Activated CD4-positive, alpha-beta T cell treated with anti-CD3 and anti-CD28 coated beads for 4 hours (primary cell): ENCODE data around the gene GFOD2.
A peak's percentile ranks its signal among the peaks of the same experiment; 100 is the strongest.
"Not testable (repeated sequence)": the region's sequence is repeated elsewhere in the genome, so short reads cannot be mapped to it uniquely, and the experiment has no call there.

Experiments
- DNase-seq, 2 donors: peaks; one replicate each; pipeline ENCODE4 v3.0.0-alpha.2; 2020

The GFOD2 gene, protein sequence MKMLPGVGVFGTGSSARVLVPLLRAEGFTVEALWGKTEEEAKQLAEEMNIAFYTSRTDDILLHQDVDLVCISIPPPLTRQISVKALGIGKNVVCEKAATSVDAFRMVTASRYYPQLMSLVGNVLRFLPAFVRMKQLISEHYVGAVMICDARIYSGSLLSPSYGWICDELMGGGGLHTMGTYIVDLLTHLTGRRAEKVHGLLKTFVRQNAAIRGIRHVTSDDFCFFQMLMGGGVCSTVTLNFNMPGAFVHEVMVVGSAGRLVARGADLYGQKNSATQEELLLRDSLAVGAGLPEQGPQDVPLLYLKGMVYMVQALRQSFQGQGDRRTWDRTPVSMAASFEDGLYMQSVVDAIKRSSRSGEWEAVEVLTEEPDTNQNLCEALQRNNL

DNA sequence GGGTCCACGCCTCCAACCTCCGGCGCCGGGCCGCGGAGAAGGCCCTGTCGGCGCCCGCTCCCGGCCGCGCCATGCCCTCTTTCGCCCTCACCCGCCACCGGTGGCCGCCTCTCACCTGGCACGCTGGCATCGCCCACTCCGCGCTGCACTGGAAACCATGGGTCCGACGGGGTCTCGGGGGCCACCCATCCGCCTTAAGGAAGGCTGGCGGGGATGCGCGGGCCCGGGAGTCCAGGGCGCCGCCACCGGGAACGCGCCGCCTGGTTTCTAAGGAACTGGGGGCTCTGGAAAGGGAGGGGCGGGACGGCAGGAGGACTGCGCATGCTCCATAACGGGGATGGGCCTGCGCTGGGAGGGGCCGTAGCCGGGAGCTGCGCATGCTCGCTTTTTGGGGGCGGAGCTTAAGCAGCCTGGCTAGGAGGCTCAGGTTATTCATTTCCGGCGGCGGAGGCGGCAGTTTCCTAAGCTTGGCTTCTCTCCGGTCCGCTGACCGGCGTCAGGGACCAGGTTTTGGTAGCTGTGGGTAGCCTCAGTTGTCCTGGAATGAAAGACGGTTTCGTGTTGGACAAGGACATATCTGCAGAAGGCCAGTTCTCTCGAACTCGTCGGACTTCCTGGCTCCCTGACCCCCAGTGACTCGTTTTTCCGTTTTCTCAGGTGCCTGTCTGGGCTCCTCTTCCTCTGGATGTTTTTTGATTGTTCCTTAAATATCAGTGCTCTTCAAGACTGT, at the start of gene GFOD2:
Gene GFOD2, minus strand, starts transcription at position 269 of the 730 bp plus-strand sequence. CDS start 33,601 bp downstream, outside the sequence.
- DNase-seq, result peak; percentile 98 to 99

DNA sequence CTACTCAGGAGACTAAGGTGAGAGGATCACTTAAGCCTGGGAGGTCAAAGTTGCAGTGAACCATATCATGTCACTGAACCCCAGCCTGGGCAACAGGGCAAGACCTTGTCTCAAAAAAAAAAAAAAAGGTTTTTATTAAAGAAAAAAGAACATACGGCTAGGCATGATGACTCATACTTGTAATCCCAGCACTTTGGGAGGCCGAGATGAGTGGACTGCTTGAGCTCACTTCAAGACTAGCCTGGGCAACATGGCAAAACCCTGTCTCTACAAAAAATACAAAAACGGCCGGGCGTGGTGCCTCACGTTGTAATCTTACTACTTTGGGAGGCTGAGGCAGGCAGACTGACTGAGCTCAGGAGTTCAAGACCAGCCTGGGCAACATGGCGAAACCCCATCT, 48.8 kb upstream of the GFOD2 start:
- DNase-seq, result no peak

DNA sequence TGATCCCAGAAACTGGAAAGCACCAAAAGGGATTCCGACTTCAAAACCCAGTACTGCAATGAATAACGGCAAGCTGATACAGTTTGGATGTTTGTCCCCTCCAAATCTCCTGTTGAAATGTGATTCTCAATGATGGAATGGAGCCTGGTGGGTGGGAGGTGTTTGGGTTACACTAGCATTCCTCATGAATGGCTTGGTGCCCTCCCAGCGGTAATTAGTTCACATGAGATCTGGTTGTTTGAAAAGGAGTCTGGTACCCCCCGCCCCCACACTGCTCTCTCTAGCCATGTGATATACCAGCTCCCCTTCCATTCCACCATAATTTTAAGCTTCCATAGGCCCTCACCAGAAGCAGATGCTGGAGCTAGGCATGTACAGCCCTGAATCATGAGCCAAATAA, 47.2 kb upstream of the GFOD2 start:
- DNase-seq, result no peak

DNA sequence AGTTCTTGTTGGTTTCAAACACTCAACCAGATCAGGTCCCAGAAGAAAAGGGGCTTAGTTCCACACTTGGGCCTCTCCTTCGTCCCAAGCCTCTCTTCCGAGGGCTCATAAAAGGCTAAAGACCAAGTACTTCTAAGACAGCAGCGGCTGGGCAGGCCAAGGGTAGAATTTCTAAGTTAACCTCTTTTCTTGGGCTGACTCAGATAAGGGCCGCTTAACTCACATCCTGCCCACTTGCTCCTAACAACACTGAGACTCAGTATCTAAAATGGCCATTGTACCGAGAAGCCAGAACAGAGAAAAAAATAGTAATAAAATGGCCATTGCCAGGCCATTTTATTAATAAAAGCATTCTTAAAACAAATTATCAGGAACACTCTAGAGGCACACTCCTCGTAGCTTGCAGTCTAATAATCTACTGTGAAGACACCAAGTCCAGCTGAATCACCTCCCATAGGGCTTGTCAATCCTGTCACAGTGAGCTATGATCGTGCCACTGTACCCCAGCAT, 45.1 kb upstream of the GFOD2 start:
- no peak for DNase-seq

DNA sequence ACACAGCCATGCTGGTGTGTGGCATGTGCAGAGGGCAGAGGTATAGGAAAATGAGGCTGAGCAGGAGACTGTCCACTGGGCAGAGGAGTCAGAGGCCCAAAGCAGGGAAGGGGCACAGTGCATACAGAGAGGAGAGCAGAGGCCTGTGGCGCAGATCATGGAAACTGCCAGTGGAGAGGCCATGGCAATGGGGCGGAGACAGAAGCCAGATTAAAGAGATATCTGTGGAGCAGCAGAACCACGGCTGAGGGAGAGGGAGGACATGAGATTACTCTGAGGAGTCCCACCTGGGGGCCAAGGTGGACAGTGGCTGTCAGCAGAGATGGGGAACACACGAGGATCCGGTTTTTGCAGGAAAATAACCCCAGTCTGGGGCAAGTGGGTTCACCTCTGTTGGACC, 44.0 kb upstream of the GFOD2 start:
- no peak for DNase-seq

DNA sequence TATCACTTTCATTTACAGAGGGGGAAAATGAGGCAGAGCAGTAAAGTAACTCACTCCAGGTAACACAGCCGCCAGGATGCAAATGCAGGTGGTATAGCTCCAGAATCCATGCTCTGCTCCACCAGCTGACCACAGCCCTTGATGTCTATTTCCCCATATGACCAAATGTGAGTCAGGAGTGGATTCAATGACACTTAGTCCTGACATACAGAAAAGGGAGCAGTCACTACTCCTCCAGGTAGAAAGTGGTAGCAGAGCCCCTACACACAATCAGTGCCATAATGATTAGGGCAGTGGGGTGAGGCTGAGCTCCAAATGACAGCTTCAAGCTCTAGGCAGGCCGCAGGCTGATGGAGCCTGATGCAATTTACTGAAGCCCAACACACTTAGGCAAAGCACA, 43.3 kb upstream of the GFOD2 start:
- DNase-seq, result no peak

DNA sequence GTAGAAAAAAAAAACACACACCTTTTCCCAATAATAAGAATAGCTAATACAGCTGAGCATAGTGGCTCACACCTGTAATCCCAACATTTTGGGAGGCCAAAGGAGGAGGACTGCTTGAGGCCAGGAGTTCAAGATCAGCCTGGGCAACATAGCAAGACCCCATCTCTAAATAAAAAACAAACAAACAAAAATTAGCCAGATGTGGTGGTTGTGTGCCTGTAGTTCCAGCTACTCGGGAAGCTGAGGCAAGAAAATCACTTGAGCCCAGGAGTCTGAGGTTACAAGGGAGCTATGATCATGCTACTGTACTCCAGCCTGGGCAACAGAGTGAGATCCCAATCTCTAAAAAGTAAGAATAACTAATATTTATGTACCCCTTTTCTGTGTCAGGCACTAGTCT, 42.8 kb upstream of the GFOD2 start:
- no peak for DNase-seq

DNA sequence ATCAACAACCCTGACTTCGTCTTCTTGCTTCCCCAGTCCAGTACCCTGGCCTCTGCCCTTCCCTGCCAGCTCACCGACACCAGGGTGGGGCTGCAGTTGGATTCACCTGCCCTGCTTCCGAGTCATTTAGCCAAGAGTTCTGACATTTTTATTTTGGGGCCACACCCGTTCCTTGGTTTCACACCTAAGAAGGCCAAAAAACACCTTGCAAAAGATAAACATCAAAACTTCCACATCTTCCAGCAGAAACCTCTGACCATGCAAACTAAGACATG, 41.8 kb upstream of the GFOD2 start:
- no peak for DNase-seq

DNA sequence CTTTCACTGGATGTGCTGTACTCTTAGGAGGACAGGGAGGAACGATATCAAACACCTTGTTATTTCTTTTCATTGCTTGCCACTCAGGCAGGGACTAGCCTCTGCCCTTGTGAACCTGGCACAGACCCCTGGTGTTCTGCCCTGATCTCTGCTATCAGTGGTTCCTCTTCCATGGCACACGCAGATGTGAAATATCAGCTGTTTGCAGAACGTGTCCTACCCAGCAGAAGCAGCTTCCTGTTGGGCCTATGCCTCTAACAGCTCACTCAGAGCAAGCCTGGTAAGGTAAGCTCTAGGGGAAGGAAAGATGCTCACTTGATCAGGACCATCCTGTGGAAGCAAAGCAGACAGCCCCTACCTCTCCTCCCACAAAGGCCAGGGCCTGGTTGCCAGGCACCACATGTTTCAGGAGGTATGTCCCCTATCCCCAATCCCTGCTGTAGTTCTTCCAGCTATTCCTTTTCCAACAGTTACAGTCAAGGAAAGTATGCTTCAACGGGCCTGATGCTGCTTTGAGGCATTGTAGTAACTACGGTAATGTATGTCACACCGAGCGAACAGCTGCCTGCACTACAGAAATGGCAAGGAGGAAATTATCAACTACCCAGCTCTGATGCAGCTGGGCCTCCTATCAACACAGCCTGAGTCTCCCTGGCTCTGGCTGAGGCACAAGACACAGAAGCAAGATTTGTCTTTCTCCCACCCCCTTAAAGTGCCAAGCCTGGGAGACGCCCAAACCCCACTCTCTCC, 41.3 kb upstream of the GFOD2 start:
- no peak for DNase-seq

DNA sequence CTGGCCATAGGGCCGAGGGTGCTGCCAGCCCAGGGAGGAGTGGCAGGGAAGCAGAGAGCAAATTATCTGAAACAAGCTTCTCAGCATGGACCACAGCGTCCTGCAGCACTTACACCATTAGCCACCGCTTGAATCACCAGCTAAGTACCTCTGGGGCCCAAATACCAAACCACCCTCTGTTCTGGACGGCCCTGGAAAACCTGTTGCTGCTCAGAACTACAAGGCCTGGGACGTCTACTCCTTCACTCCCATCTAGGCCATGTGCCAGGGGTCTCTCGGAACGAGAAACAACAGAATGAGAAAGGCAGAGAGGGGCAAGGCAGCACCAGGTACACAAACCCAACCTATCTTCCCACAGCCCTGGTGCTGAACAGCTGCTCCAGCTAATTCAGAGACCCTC, 39.9 kb upstream of the GFOD2 start:
- DNase-seq, result no peak

DNA sequence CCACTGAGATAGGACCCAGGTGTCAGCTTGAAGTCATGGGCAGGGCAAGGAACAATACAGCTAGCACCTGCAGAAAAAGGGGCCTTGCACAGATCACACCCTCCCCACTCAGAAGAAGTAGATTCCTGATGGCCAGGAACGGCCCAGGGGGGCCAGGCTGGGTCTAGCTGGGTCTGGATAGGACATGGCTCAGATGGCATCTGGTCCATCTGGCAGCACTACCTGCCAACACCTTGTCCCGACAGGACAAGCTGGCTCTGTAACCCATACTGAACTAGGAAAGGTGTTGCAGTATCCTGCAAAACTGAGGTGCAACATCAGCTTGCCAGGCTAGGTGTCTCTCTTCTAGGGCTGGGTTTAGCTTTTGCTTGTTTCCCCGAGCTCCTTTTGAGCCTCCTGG, 38.9 kb upstream of the GFOD2 start:
- DNase-seq, result no peak

DNA sequence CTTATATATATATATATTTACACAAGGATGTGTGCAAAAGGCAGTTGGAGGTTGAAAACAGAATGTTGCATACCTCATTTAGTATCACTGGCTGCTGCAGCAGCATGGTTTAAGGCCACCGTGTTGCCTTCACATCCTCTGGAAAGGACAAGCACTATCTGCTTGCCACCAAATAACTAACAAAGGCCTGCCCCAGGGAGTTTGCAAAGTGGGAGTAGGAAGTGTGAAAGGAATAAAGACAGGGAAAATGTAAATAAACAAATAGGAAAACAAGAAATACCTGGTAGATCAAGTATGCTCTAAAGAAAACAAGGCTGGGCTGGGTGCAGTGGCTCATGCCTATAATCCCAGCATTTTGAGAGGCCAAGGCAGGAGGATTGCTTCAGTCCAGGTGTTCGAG, 33.5 kb upstream of the GFOD2 start:
- DNase-seq, result no peak

DNA sequence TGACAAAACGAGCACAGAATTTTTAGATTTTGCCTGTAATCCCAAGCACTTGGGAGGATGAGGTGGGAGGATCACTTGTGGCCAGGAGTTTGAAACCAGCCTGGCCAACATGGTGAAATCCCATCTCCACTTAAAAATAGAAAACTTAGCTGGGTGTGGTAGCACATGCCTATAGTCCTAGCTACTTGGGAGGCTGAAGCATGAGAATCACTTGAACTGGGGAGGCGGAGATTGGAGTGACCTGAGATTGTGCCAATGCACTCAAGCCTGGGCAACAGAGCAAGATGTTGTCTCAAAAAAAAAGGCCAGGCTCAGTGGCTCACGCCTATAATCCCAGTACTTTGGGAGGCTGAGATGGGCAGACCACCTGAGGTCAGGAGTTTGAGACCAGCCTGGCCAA, 32.2 kb upstream of the GFOD2 start:
- DNase-seq, result not testable (repeated sequence)

DNA sequence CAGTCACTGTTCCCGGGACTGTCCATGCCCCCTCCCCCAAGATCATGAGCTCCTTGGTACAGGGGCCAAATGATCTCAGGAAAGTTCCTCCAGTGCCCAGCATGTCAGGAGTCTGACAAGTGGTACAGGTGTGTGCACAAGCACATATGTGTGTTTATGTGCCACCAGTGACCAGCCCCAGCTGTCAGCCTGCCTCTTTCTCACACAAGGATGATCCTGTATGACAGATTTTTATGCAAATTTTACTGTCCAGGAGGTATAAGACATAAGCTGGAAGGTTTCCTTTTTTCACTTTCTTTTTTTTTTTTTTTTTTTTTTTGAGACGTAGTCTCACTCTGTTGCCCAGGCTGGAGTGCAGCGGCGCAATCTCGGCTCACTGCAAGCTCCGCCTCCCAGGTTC, 31.4 kb upstream of the GFOD2 start:
- DNase-seq, result no peak

DNA sequence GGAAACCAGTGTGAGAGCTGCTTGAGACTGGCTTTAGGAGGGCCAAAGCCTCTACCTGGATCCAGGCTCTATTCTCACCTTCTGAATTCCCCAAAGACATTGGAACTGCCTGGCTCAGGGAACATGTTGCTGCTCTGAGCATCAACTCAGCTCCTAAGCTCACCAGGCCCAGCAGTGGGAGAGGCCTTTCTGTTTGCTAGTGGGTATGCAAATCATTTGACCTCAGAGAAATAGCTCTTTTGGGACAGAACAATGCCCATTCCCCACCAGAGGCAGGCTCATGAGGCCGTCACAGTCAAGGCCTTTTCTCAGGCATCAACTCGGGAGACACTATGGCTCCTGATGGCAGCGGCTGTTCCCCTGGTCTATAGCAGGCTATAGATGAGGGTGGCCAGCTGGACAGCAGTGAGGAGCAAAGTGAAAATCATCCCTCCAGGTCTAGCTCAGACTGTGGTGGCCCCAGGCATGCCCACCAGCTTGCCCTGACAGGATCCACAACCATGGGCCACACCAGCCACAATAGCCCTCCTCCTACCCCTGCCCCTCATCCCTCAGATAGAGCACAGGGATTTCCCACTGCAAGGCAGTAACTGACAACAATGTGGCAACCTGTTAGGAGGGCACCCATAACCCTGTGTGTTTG, 30.4 kb upstream of the GFOD2 start:
- no peak for DNase-seq

DNA sequence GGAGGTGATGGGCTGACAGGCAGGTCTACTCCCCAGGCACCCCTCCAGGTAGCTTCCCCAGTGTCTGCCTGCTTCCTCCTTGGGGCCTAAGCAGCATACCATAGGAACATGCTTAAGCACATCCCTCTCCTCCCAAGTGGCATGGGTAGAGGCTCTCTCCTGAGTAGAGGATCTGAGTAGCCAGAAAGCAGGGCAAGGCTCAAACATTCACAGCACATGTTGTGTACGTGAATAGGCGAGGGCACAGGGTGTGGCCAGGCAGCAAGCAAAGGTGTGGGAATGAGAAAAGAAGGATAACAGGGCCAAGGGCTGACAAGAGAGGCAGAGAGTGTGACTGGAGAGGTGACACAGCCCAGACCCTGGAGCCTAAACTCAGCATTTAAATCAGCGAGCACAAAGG, 29.7 kb upstream of the GFOD2 start:
- DNase-seq, result no peak

DNA sequence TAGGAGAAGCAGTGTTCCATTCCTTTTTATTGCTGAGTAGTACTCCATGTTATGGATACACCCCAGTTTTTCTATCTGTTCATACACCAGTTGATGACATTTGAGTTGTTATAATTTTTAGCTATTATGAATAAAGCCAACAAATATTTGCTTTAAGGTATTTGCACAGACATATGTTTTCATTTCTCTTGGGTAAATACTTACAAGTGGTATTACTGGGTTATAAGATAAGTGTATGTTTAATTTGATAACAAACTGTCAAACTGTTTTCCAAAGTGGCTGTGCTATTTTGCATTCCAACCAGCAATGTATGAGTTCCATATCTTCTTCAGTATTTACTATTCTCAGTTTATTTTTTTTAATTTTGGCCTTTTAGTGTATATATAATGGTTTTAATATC, 27.7 kb upstream of the GFOD2 start:
- no peak for DNase-seq

DNA sequence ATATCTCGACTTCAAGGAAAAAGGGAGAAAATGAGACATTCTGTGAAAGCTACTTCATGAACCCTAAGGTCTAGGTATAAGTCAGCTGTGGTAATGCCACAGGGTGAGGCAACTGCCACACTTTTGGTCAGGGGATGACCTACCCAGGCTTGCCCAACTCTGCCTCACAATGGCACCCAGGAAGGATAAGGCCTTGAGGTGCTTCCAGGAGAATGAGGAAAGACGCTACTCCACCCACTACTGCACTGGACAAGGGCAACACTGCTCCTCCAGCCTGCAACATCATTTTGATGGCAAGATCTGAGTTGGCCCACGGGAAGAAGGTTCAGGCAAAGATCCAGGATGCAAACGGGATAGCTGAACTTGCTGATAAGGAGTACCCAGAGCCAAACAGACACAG, 22.0 kb upstream of the GFOD2 start:
- DNase-seq, result no peak

DNA sequence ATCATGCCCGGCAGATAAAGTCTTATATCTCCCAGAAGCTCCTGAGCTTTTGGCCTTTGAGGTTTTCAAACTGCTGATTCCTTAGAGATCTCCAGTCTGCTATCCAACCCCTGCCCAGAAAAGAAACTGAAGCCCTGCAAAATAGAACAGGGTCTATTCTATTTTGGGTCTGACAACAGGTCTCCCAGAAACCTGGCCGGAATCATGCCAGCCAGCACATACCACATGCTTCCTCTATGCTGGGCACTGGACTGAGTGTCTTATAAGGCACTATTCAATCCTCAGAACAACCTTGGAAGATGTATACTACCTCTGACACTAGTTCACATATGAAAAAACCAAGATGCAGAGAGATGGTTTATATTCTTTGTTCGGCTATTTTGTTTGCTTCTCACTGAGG, 21.3 kb upstream of the GFOD2 start:
- DNase-seq, result no peak

DNA sequence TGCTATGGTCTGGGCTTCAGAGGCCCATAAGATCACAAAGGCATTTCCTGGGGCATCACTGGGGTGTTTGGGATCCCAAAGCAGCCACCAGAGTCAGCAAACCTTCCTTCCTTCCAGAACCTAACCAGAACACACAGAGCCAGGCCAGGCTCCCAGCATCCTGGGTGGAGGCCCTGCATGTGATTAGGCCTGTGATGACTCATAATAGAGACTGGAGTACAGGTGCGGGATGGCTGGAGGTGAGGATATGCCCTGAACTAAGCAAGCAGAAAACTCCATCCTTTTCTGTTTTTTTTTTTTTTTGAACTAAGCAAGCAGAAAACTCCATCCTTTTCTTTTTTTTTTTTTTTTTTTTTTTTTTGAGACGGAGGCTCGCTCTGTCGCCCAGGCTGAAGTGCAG, 17.7 kb upstream of the GFOD2 start:
- DNase-seq, result no peak

DNA sequence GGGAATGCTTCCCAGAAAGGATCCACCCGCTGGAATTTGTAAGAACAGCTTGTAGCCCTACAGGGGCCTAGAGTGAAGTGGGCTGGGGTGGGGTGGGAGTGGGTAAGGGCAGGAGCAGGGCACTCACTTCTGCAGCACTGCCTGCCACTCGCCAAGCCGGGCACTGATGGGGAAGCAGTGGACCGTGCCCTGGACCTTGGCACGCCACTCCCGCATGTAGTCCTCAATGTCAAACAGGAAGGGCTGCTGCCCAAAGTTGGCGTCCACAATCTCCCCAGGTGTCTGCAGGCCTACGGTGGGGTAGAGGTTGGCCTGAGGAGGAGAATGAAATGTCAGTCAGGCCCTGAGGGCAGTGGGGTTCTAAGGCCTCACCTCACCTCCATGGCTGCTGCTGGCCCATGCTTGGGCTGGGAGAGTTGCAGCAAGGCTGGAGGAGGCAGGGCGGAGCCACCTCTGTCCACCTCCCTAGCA, 15.7 kb upstream of the GFOD2 start:
- no peak for DNase-seq

DNA sequence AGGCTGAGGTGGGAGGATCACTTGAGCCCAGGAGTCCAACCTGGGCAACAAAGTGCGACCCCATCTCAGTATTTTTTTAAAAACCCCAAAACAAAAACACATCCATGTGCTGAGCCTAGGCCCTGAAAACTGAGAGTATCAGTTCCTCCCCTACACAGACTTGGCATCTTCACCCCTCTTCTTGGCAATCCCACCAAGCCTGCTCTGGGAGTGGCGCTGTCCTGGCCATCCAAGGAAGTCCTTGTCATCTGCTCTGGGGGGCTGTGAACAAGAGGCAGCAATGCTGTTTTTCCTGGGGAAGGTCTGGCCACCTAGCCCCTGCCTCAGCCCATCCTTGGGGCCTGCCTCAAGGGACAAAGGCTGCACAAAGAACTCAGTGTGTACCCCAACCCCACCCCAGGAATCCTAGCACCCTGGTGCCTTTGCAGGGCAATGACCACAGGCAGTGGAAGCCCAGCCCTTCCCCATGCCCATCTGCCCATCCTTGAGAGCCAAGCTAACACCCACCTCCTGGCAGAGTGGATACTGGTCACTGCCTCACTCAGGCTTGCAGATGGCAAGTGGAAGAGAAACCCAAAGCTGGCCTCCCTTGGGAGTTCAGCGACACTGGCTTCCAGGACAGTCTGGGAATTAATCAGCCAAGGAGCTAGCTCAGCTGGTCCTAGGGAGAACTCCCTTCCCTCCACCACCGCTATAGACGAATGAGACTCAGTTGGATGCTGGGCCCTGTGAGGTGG, 14.8 kb upstream of the GFOD2 start:
- DNase-seq, result no peak

DNA sequence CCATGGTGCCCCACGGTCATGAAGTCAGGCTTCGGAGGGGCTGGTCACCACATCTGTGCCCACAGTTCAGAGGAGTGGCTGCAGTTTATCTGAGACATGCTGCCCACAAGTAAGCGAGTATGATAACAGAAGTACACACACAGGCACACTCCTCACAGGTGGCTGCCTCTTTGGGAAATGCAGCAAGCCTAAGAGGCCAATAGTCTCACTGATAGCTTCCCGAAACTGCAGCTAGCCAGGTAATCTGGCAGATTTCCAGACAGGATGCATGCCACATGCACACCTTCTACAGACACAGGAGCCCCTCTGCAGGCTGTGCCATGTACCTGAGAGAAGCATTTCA, 12.6 kb upstream of the GFOD2 start:
- no peak for DNase-seq
